ENCODE measurements around the gene CRYGN.

- TF ChIP-seq CTCF (conservative IDR thresholded peaks at IDR 0.05 in 1 of 2, IDR thresholded peaks at IDR 0.05 in 1 of 2; ENCODE audit: extremely low read depth in 1 of 2, insufficient read depth in 1 of 2, low read depth in 1 of 2, low read length in 2 of 2), result no peak
- no peak for TF ChIP-seq EZH2 (IDR thresholded peaks at IDR 0.05; ENCODE audit: borderline replicate concordance, low read length)
Measured at GRCh38 chr7:151416112-151416940, 23.6 kb downstream of the CRYGN start.
